Activated CD8-positive, alpha-beta T cell treated with anti-CD3 and anti-CD28 coated beads for 36 hours (primary cell): ENCODE data around the gene SERTAD3. TPM values are rescaled to one million over a fixed set of nuclear protein-coding genes. Genes with fewer than 3 reads are reported as not detected.
"Not testable (repeated sequence)": the region's sequence is repeated elsewhere in the genome, so short reads cannot be mapped to it uniquely, and the experiment has no call there.

Experiments
- ATAC-seq: fragments of 200-7000 bp; cut with Tn5 transposase; one replicate; pipeline ENCODE4 v1.10.0; 2021; ENCODE audit warnings: mild to moderate bottlenecking, moderate library complexity
- CTCF ChIA-PET: fragments of 350-600 bp; sonication (Branson Sonifier 250); formaldehyde crosslinking; loops from one replicate; lab custom pipeline; 2021; ENCODE audit warnings: antibody characterized with exemption; lab: Charles Lee
- POLR2A ChIA-PET: fragments of 350-600 bp; sonication (Branson Sonifier 250); formaldehyde crosslinking; loops from one replicate; lab custom pipeline; 2021; ENCODE audit warnings: antibody characterized with exemption; lab: Charles Lee
- DNase-seq: peaks from one replicate; pipeline ENCODE4 v3.0.0-alpha.2; 2020
- H3K27ac Mint-ChIP-seq: one replicate; pipeline ENCODE4 v1.8.0; 2021; ENCODE audit warnings: mild to moderate bottlenecking, mixed read lengths
- H3K27me3 Mint-ChIP-seq: one replicate; pipeline ENCODE4 v1.8.0; 2021; ENCODE audit warnings: mixed read lengths
- H3K36me3 Mint-ChIP-seq: one replicate; pipeline ENCODE4 v1.8.0; 2021; ENCODE audit warnings: low read depth, mixed read lengths
- H3K4me1 Mint-ChIP-seq: one replicate; pipeline ENCODE4 v1.8.0; 2021; ENCODE audit warnings: low read depth, mixed read lengths
- H3K4me3 Mint-ChIP-seq: one replicate; pipeline ENCODE4 v1.8.0; 2021; ENCODE audit warnings: mild to moderate bottlenecking, moderate library complexity, mixed read lengths
- H3K9me3 Mint-ChIP-seq: one replicate; pipeline ENCODE4 v1.8.0; 2021; ENCODE audit warnings: mixed read lengths
- intact Hi-C: fragments of 100-400 bp; cut with micrococcal nuclease; formaldehyde crosslinking; loops from one replicate; pipeline ENCODE4 v1.10.0; 2022
- total RNA-seq, 2 experiments: library from RNA; stranded (reverse); gene quantifications; one replicate each; pipeline ENCODE4 v1.2.3, GENCODE V29; 2021
- TF ChIP-seq, protein P1 (sequence below): fragments of 200-600 bp; IDR thresholded peaks from one replicate; pipeline ENCODE4 v1.8.0; 2022; ENCODE audit warnings: antibody characterized with exemption, mild to moderate bottlenecking

Gene SERTAD3
- total RNA-seq, 2 experiments from 2014 or later, result 8.8 to 11.2 TPM

DNA sequence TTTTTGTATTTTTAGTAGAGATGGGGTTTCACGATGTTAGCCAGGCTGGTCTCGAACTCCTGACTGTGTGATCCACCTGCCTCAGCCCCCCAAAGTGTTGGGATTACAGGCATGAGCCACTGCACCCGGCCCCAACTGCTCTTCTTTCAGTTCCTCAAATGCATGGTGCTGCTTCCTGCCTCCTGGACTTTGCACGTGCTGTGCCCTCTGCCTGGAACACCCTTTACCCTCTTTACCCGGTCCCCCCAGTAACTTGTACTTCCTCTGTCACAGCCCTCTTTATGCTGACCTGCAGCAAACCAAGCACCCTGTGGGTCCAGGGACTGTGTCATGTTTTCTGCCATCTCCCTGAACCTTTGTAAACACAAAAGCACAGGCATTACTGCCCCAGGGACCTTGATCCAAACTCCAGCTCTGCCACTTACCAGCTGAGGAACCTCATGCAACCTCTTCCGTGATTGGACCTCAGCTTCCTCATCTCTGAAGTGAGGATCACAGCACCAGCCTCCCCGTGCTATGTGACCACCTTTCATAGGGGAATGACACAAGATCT is 17.6 kb upstream of the SERTAD3 start:
- ChIA-PET POLR2A (no interaction called here), CTCF (interaction anchor here (0.9 to 5.3 kb wide), 4 partner anchors 19 to 157 kb away, joined by 3 to 28 read pairs (median 8); no protein-coding TSS in a partner anchor)
- peaks cover 6% of the 10 kb centered on the region for H3K27me3 Mint-ChIP-seq
- no peak overlapping the region for H3K4me3 Mint-ChIP-seq
- peaks cover 4% of the 10 kb centered on the region for H3K36me3 Mint-ChIP-seq
- intact Hi-C loops, result no loop called here
- H3K9me3 Mint-ChIP-seq, result no peaks in the 10 kb centered on the region
- ATAC-seq, result no peak
- H3K27ac Mint-ChIP-seq, result no peak overlapping the region
- no peak for DNase-seq
- TF ChIP-seq, protein P1, sequence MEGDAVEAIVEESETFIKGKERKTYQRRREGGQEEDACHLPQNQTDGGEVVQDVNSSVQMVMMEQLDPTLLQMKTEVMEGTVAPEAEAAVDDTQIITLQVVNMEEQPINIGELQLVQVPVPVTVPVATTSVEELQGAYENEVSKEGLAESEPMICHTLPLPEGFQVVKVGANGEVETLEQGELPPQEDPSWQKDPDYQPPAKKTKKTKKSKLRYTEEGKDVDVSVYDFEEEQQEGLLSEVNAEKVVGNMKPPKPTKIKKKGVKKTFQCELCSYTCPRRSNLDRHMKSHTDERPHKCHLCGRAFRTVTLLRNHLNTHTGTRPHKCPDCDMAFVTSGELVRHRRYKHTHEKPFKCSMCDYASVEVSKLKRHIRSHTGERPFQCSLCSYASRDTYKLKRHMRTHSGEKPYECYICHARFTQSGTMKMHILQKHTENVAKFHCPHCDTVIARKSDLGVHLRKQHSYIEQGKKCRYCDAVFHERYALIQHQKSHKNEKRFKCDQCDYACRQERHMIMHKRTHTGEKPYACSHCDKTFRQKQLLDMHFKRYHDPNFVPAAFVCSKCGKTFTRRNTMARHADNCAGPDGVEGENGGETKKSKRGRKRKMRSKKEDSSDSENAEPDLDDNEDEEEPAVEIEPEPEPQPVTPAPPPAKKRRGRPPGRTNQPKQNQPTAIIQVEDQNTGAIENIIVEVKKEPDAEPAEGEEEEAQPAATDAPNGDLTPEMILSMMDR, result no peak
- peaks cover 24% of the 10 kb centered on the region for H3K4me1 Mint-ChIP-seq

DNA sequence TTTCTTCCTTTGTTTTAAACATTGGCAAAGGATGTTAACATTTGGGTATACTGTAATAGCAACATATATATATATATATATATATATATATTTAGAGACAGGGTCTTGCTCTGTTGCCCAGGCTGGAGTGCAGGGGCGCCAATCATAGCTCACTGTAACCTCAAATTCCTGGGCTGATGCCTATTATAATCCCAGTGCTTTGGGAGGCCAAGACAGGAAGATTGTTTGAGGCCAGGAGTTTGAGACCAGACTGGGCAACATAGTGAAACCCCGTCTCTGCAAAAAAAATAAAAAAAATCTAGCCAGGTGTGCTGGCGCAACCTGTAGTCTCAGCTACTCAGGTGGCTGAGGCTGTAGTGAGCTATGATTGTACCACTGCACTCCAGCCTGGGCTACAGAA is 16.1 kb upstream of the SERTAD3 start:
- no peak overlapping the region for H3K4me3 Mint-ChIP-seq
- intact Hi-C loops, result no loop called here
- DNase-seq, result no peak
- ChIA-PET CTCF (no interaction called here), POLR2A (no interaction called here)
- no peaks in the 10 kb centered on the region for H3K27me3 Mint-ChIP-seq
- H3K27ac Mint-ChIP-seq, result no peak overlapping the region
- no peaks in the 10 kb centered on the region for H3K36me3 Mint-ChIP-seq
- no peaks in the 10 kb centered on the region for H3K9me3 Mint-ChIP-seq
- no peak for ATAC-seq
- peaks cover 11% of the 10 kb centered on the region for H3K4me1 Mint-ChIP-seq
- TF ChIP-seq, protein P1, result no peak

DNA sequence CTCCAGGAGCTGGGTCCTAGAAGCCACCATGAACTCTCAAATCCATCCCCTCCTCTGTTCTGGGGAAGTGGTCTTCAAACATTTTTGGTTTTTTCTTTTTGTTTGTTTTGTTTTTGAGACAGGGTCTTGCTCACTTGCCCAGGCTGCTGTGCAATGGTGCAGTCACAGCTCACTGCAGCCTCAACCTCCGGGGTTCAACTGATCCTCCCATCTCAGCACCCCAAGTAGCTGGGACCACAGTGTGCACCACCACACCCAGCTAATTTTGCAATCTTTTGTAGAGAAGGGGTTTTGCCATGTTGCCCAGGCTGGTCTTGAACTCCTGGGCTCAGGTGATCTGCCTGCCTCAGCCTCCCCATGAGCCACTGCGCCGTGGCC is 14.5 kb upstream of the SERTAD3 start:
- no peak for DNase-seq
- TF ChIP-seq, protein P1, result no peak
- CTCF ChIA-PET, result interaction anchor here (1.6 kb wide), 1 partner anchor 154 kb away, joined by 4 read pairs; no protein-coding TSS in a partner anchor

DNA sequence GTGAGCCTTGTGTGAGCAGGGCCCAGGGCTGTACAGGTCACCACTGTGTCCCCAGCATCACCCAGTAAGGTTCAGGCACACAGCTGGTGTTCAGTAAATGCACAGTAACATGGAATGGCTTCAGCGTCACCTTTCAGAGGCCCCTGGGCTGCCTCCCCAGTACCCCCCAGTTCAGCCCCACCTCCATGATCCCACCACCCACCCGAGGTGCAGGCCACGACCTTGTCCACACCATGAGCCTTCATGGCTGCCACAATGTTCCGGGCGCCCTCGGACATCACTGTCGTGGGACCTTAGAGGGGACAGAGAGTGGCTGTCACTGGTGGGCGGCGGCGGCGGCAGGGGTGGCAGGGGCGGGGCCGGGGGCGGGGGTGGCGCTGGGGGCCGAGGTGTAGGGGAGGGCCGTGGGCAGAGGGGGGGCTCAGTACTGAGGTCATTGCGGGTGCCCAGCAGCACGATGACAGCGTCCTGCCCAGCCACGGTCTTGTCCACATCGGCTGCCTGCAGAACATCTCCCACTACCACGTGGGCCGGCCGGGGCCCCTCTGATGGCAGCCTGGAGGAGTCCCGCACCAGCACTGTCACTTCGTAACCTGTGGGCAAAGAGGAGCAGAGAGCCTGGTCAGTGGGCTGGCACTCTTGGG is 13.9 kb upstream of the SERTAD3 start:
- no peak overlapping the region for H3K4me3 Mint-ChIP-seq
- intact Hi-C loops, result no loop called here
- H3K27me3 Mint-ChIP-seq, result no peaks in the 10 kb centered on the region
- ChIA-PET CTCF (interaction anchor here (1.6 kb wide), 1 partner anchor 153 kb away, joined by 4 read pairs; no protein-coding TSS in a partner anchor), POLR2A (no interaction called here)
- H3K36me3 Mint-ChIP-seq, result no peaks in the 10 kb centered on the region
- peaks cover 2% of the 10 kb centered on the region for H3K4me1 Mint-ChIP-seq
- DNase-seq, result no peak
- no peak overlapping the region for H3K27ac Mint-ChIP-seq
- ATAC-seq, result no peak
- no peaks in the 10 kb centered on the region for H3K9me3 Mint-ChIP-seq
- TF ChIP-seq, protein P1, result no peak

More for the DNA sequence above, 14.5 kb upstream of the SERTAD3 start:
- POLR2A ChIA-PET, result no interaction called here
- peaks cover 2% of the 10 kb centered on the region for H3K4me1 Mint-ChIP-seq
- no peak overlapping the region for H3K27ac Mint-ChIP-seq
- H3K9me3 Mint-ChIP-seq, result no peaks in the 10 kb centered on the region
- H3K27me3 Mint-ChIP-seq, result no peaks in the 10 kb centered on the region
- H3K4me3 Mint-ChIP-seq, result no peak overlapping the region
- intact Hi-C loops, result no loop called here
- H3K36me3 Mint-ChIP-seq, result no peaks in the 10 kb centered on the region
- no peak for ATAC-seq

DNA sequence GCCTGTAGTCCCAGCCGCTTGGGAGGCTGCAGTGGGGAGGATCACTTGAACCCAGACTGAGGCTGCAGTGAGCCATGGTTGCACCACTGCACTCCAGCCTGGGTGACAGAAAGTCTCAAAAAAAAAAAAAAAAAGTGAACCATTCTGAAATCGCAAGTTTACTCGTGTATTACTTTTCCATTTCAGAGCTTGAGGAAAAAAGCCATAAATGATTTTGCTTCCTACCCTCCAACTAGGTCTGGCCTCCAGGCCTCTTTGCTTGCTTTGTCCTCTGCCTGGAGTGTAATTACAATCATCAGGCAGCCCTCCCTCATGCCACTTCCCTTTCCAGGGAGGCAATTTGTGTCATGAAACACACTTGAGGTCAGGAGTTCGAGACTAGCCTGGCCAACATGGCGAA is 12.9 kb upstream of the SERTAD3 start:
- ChIA-PET CTCF (interaction anchor here (1.0 to 1.6 kb wide), 2 partner anchors 9 to 152 kb away, joined by 3 to 4 read pairs; partner anchors contain the start of gene BLVRB), POLR2A (no interaction called here)
- Mint-ChIP-seq H3K36me3 (no peaks in the 10 kb centered on the region), H3K4me3 (no peak overlapping the region), H3K4me1 (no peaks in the 10 kb centered on the region), H3K9me3 (no peaks in the 10 kb centered on the region), H3K27ac (no peak overlapping the region), H3K27me3 (no peaks in the 10 kb centered on the region)
- DNase-seq, result no peak
- intact Hi-C loops, result no loop called here
- TF ChIP-seq, protein P1, result no peak
- no peak for ATAC-seq

DNA sequence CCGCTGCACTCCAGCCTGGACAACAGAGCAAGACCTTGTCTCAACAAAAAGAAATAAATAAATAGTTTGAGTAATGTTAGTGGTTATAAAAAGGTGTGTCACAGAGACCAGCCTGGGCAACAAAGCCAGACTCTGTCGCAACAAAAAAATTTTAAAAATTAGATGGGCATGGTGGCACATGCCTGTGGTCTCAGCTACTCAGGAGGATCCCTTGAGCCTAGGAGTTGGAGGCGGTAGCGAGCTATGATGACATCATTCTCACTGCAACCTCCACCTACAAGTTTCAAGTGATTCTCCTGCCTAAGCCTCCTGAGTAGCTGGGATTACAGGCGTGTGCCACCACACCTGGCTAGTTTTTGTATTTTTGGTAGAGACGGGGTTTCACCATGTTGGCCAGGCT is 9.8 kb upstream of the SERTAD3 start:
- POLR2A ChIA-PET, DNase-seq, H3K36me3 Mint-ChIP-seq, H3K9me3 Mint-ChIP-seq, H3K4me3 Mint-ChIP-seq, H3K27me3 Mint-ChIP-seq, intact Hi-C loops, H3K4me1 Mint-ChIP-seq, H3K27ac Mint-ChIP-seq, ATAC-seq: not testable (repeated sequence)
- CTCF ChIA-PET, result interaction anchor here (1.0 to 1.9 kb wide), 6 partner anchors 10 to 181 kb away, joined by 3 to 10 read pairs (median 3); partner anchors contain the start of gene SERTAD1
